HEK293 (cell line): ENCODE measurements around the gene STIP1.

Source experiments
- CTCF ChIA-PET: fragments of 350-600 bp; formaldehyde crosslinking; extraction: SDS; loops from one replicate; lab custom pipeline; 2021; ENCODE audit warnings: antibody characterized with exemption; lab: Yijun Ruan, JAX
- POLR2A ChIA-PET: fragments of 300-600 bp; formaldehyde crosslinking; extraction: SDS; loops from one replicate; lab custom pipeline; 2020; ENCODE audit warnings: antibody characterized with exemption, inconsistent platforms; lab: Yijun Ruan, JAX
- H3K27ac ChIP-seq: fragments of 200-500 bp; sonication (Bioruptor generic); 2 replicates; pipeline ENCODE4 v1.5.1; 2014; ENCODE audit warnings: low read depth, low read length, control low read depth, inconsistent platforms; ENCODE audit errors: extremely low read depth
- H3K36me3 ChIP-seq, 2 experiments: fragments of 200-500 bp in 1 of 2; sonication (Bioruptor generic) in 1 of 2; 1 replicate in 1 of 2; 2 replicates in 1 of 2; pipeline ENCODE4 v1.5.1; 2014 to 2017; ENCODE audit warnings: inconsistent platforms in 2 of 2, low read length in 2 of 2; ENCODE audit not compliant: control insufficient read depth in 2 of 2, insufficient read depth in 1 of 2
- H3K4me1 ChIP-seq: fragments of 200-500 bp; sonication (Bioruptor generic); 2 replicates; pipeline ENCODE4 v1.5.1; 2014; ENCODE audit warnings: mild to moderate bottlenecking, low read length, inconsistent platforms; ENCODE audit not compliant: control insufficient read depth, insufficient read depth
- H3K4me3 ChIP-seq: 2 replicates; pipeline ENCODE4 v1.5.1; 2011; ENCODE audit warnings: low read depth, mild to moderate bottlenecking, control low read depth, low read length, moderate library complexity
- H3K9me3 ChIP-seq: fragments of 200-500 bp; sonication (Bioruptor generic); 2 replicates; pipeline ENCODE4 v1.5.1; 2014; ENCODE audit warnings: low read depth, low read length, inconsistent platforms; ENCODE audit not compliant: control insufficient read depth, insufficient read depth
- EGR2 ChIP-seq: fragments of 450-650 bp; formaldehyde crosslinking; IDR thresholded peaks from 2 replicates; pipeline ENCODE4 v1.5.1; 2016; ENCODE audit warnings: low read depth, missing biosample characterization, missing genetic modification characterization
- GLIS2 ChIP-seq: fragments of 450-650 bp; formaldehyde crosslinking; IDR thresholded peaks from 2 replicates; pipeline ENCODE4 v1.5.1; 2016; ENCODE audit warnings: missing biosample characterization, missing genetic modification characterization
- KLF8 ChIP-seq: fragments of 450-650 bp; formaldehyde crosslinking; IDR thresholded peaks from 2 replicates; pipeline ENCODE4 v1.5.1; 2016; ENCODE audit warnings: missing biosample characterization, missing genetic modification characterization
- RBAK ChIP-seq: fragments of 450-650 bp; formaldehyde crosslinking; IDR thresholded peaks from 2 replicates; pipeline ENCODE4 v1.5.1; 2016; ENCODE audit warnings: missing biosample characterization, missing genetic modification characterization
- SP2 ChIP-seq: fragments of 450-650 bp; formaldehyde crosslinking; IDR thresholded peaks from 2 replicates; pipeline ENCODE4 v1.5.1; 2016; ENCODE audit warnings: missing biosample characterization, missing genetic modification characterization
- ZFHX2 ChIP-seq: fragments of 450-650 bp; formaldehyde crosslinking; conservative IDR thresholded peaks from 2 replicates; pipeline ENCODE4 v1.5.1; 2016; ENCODE audit warnings: missing biosample characterization, missing genetic modification characterization
- ZNF114 ChIP-seq: fragments of 450-650 bp; formaldehyde crosslinking; IDR thresholded peaks from 2 replicates; pipeline ENCODE4 v1.5.0; 2017; ENCODE audit warnings: missing biosample characterization, missing genetic modification characterization
- ZNF146 ChIP-seq: fragments of 450-650 bp; formaldehyde crosslinking; IDR thresholded peaks from 2 replicates; pipeline ENCODE4 v1.5.1; 2016; ENCODE audit warnings: missing biosample characterization, missing genetic modification characterization
- ZNF169 ChIP-seq: fragments of 450-650 bp; formaldehyde crosslinking; IDR thresholded peaks from 2 replicates; pipeline ENCODE4 v1.5.1; 2016; ENCODE audit warnings: missing biosample characterization, missing genetic modification characterization
- ZNF239 ChIP-seq: fragments of 450-650 bp; formaldehyde crosslinking; IDR thresholded peaks from 2 replicates; pipeline ENCODE4 v1.5.1; 2016; ENCODE audit warnings: missing biosample characterization, missing genetic modification characterization
- ZNF629 ChIP-seq: fragments of 450-650 bp; formaldehyde crosslinking; IDR thresholded peaks from 2 replicates; pipeline ENCODE4 v1.5.1; 2017; ENCODE audit warnings: missing biosample characterization, missing genetic modification characterization
- ZSCAN23 ChIP-seq: fragments of 450-650 bp; formaldehyde crosslinking; IDR thresholded peaks from 2 replicates; pipeline ENCODE4 v1.5.1; 2016; ENCODE audit warnings: missing biosample characterization, missing genetic modification characterization
- TF ChIP-seq, protein P1 (sequence below): fragments of 450-650 bp; formaldehyde crosslinking; IDR thresholded peaks from 2 replicates; pipeline ENCODE4 v1.5.1; 2016; ENCODE audit warnings: missing biosample characterization, missing genetic modification characterization, borderline replicate concordance
- TF ChIP-seq, protein P2 (sequence below): fragments of 450-650 bp; formaldehyde crosslinking; IDR thresholded peaks from 2 replicates; pipeline ENCODE4 v1.5.1; 2016; ENCODE audit warnings: missing biosample characterization, missing genetic modification characterization
- TF ChIP-seq, protein P3 (sequence below): fragments of 450-650 bp; formaldehyde crosslinking; IDR thresholded peaks from 2 replicates; pipeline ENCODE4 v1.5.1; 2017; ENCODE audit warnings: missing biosample characterization, missing genetic modification characterization
- TF ChIP-seq, protein P4 (sequence below): fragments of 450-650 bp; IDR thresholded peaks from 2 replicates; pipeline ENCODE4 v1.5.1; 2018; ENCODE audit warnings: missing biosample characterization, missing genetic modification characterization
- TF ChIP-seq, protein P5 (sequence below): fragments of 450-650 bp; formaldehyde crosslinking; conservative IDR thresholded peaks from 2 replicates; pipeline ENCODE4 v1.5.1; 2016; ENCODE audit warnings: low read depth, missing biosample characterization, missing genetic modification characterization

The STIP1 gene

DNA sequence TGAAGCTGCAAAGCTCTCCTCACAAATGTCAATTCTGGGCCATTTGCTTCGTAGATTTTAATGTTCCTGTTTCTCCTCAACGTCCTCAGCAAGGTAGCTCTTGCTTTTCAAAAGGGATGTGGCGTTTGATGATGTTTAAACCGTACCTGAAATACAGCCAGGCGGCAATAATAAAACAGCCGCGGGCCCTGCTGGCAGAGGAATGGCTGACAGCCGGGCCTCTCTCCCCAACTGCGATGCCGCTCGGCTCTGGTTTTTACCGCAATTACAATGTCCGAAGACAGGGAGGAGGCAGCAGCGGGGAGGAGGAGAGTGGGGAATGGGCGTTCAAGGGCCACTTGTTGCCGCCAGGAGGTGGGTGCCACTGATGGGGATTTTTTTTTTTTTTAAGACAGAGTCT is 47.6 kb upstream of the STIP1 start:
- Histone ChIP-seq H3K4me1 (no peaks in the 10 kb centered on the region), H3K9me3 (no peaks in the 10 kb centered on the region), H3K4me3 (no peak overlapping the region), H3K36me3 (no peaks in the 10 kb centered on the region), H3K27ac (no peak overlapping the region)
- POLR2A ChIA-PET = no interaction called here
- TF ChIP-seq, protein P1, sequence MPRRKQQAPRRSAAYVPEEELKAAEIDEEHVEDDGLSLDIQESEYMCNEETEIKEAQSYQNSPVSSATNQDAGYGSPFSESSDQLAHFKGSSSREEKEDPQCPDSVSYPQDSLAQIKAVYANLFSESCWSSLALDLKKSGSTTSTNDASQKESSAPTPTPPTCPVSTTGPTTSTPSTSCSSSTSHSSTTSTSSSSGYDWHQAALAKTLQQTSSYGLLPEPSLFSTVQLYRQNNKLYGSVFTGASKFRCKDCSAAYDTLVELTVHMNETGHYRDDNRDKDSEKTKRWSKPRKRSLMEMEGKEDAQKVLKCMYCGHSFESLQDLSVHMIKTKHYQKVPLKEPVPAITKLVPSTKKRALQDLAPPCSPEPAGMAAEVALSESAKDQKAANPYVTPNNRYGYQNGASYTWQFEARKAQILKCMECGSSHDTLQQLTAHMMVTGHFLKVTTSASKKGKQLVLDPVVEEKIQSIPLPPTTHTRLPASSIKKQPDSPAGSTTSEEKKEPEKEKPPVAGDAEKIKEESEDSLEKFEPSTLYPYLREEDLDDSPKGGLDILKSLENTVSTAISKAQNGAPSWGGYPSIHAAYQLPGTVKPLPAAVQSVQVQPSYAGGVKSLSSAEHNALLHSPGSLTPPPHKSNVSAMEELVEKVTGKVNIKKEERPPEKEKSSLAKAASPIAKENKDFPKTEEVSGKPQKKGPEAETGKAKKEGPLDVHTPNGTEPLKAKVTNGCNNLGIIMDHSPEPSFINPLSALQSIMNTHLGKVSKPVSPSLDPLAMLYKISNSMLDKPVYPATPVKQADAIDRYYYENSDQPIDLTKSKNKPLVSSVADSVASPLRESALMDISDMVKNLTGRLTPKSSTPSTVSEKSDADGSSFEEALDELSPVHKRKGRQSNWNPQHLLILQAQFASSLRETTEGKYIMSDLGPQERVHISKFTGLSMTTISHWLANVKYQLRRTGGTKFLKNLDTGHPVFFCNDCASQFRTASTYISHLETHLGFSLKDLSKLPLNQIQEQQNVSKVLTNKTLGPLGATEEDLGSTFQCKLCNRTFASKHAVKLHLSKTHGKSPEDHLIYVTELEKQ (tag by site-specific recombination) = no peak
- TF ChIP-seq, protein P2, sequence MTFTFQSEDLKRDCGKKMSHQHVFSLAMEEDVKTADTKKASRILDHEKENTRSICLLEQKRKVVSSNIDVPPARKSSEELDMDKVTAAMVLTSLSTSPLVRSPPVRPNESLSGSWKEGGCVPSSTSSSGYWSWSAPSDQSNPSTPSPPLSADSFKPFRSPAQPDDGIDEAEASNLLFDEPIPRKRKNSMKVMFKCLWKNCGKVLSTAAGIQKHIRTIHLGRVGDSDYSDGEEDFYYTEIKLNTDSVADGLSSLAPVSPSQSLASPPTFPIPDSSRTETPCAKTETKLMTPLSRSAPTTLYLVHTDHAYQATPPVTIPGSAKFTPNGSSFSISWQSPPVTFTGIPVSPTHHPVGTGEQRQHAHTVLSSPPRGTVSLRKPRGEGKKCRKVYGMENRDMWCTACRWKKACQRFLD = no peak
- TF ChIP-seq KLF8 = no peak
- no peak for TF ChIP-seq ZNF239 (tag by site-specific recombination)
- TF ChIP-seq, protein P3, sequence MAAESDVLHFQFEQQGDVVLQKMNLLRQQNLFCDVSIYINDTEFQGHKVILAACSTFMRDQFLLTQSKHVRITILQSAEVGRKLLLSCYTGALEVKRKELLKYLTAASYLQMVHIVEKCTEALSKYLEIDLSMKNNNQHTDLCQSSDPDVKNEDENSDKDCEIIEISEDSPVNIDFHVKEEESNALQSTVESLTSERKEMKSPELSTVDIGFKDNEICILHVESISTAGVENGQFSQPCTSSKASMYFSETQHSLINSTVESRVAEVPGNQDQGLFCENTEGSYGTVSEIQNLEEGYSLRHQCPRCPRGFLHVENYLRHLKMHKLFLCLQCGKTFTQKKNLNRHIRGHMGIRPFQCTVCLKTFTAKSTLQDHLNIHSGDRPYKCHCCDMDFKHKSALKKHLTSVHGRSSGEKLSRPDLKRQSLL (tag by site-specific recombination) = no peak
- TF ChIP-seq, protein P4, sequence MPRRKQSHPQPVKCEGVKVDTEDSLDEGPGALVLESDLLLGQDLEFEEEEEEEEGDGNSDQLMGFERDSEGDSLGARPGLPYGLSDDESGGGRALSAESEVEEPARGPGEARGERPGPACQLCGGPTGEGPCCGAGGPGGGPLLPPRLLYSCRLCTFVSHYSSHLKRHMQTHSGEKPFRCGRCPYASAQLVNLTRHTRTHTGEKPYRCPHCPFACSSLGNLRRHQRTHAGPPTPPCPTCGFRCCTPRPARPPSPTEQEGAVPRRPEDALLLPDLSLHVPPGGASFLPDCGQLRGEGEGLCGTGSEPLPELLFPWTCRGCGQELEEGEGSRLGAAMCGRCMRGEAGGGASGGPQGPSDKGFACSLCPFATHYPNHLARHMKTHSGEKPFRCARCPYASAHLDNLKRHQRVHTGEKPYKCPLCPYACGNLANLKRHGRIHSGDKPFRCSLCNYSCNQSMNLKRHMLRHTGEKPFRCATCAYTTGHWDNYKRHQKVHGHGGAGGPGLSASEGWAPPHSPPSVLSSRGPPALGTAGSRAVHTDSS (tag by site-specific recombination) = no peak
- no peak for TF ChIP-seq ZNF114
- TF ChIP-seq ZNF629 = no peak
- no peak for TF ChIP-seq ZNF146
- no peak for TF ChIP-seq ZNF169 (tag by site-specific recombination)
- TF ChIP-seq ZSCAN23 (tag by site-specific recombination) = no peak
- no peak for TF ChIP-seq RBAK (tag by site-specific recombination)
- CTCF ChIA-PET = interaction anchor here (1.0 to 1.6 kb wide), 3 partner anchors 8 to 138 kb away, joined by 3 to 5 read pairs (median 4); no protein-coding TSS in a partner anchor

DNA sequence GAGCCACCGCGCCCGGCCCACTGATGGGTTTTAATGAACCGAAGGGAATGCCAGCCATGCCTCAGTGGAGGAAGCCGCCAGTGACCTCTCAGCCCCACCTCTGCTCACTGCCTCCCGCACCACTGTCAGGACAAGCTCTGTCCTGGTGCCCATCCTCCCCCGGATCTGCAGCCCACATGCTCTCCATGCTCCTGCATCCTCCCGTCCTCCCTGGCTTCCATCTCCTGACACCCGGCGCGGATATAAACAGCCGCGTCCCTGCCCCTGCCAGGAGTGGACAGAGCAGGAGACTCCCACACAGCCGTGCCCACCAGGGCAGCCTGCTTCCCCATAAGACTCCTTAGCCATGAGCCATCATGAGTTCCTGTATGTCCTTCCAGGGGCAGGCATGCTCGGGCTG is 46.9 kb upstream of the STIP1 start:
- ChIA-PET CTCF (interaction anchor here (1.1 kb wide), 1 partner anchor 138 kb away, joined by 4 read pairs; no protein-coding TSS in a partner anchor), POLR2A (no interaction called here)
- no peaks in the 10 kb centered on the region for H3K36me3 ChIP-seq
- no peaks in the 10 kb centered on the region for H3K9me3 ChIP-seq
- H3K4me1 ChIP-seq = no peaks in the 10 kb centered on the region
- H3K4me3 ChIP-seq = no peak overlapping the region
- H3K27ac ChIP-seq = no peak overlapping the region
- TF ChIP-seq GLIS2 (tag by site-specific recombination) (no peak), ZFHX2 (tag by site-specific recombination) (peak; percentile 53; the same call in 1 of the 2 replicates), EGR2 (tag by site-specific recombination) (peak; percentile 69), SP2 (tag by site-specific recombination) (no peak)
- TF ChIP-seq, protein P5, sequence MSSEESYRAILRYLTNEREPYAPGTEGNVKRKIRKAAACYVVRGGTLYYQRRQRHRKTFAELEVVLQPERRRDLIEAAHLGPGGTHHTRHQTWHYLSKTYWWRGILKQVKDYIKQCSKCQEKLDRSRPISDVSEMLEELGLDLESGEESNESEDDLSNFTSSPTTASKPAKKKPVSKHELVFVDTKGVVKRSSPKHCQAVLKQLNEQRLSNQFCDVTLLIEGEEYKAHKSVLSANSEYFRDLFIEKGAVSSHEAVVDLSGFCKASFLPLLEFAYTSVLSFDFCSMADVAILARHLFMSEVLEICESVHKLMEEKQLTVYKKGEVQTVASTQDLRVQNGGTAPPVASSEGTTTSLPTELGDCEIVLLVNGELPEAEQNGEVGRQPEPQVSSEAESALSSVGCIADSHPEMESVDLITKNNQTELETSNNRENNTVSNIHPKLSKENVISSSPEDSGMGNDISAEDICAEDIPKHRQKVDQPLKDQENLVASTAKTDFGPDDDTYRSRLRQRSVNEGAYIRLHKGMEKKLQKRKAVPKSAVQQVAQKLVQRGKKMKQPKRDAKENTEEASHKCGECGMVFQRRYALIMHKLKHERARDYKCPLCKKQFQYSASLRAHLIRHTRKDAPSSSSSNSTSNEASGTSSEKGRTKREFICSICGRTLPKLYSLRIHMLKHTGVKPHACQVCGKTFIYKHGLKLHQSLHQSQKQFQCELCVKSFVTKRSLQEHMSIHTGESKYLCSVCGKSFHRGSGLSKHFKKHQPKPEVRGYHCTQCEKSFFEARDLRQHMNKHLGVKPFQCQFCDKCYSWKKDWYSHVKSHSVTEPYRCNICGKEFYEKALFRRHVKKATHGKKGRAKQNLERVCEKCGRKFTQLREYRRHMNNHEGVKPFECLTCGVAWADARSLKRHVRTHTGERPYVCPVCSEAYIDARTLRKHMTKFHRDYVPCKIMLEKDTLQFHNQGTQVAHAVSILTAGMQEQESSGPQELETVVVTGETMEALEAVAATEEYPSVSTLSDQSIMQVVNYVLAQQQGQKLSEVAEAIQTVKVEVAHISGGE (tag by site-specific recombination) = no peak
